Hepatocyte (in vitro differentiated cells): Measurements from ENCODE around the gene CCAR1. TPM values are rescaled to one million over a fixed set of nuclear protein-coding genes. Genes with fewer than 3 reads are reported as not detected.

ENCODE experiments used
- DNase-seq: peaks from one replicate; pipeline ENCODE4 v3.0.0-alpha.2; 2016; ENCODE audit warnings: low spot score
- H2AFZ ChIP-seq: fragments of 200-600 bp; sonication (generic); 2 replicates; pipeline ENCODE4 v1.6.0; 2016; ENCODE audit warnings: antibody characterized with exemption, mild to moderate bottlenecking
- H3K27ac ChIP-seq: fragments of 200-600 bp; sonication (generic); 2 replicates; pipeline ENCODE4 v1.5.1; 2016; ENCODE audit warnings: mild to moderate bottlenecking
- H3K27me3 ChIP-seq: fragments of 200-600 bp; sonication (generic); 2 replicates; pipeline ENCODE4 v1.6.1; 2016
- H3K36me3 ChIP-seq: fragments of 200-600 bp; sonication (generic); replicated peaks from 2 replicates; pipeline ENCODE4 v1.5.1; 2016; ENCODE audit warnings: low read depth; ENCODE audit not compliant: insufficient read depth
- H3K4me1 ChIP-seq: fragments of 200-600 bp; sonication (generic); 2 replicates; pipeline ENCODE4 v1.5.1; 2016; ENCODE audit warnings: mild to moderate bottlenecking, moderate library complexity; ENCODE audit not compliant: insufficient read depth
- H3K4me2 ChIP-seq: fragments of 200-600 bp; sonication (generic); 2 replicates; pipeline ENCODE4 v1.6.0; 2016
- H3K4me3 ChIP-seq: fragments of 200-600 bp; sonication (generic); 2 replicates; pipeline ENCODE4 v1.5.1; 2016; ENCODE audit warnings: mild to moderate bottlenecking
- H3K79me2 ChIP-seq: fragments of 200-600 bp; sonication (generic); 2 replicates; pipeline ENCODE4 v1.6.0; 2017; ENCODE audit warnings: mild to moderate bottlenecking
- H3K9me2 ChIP-seq: fragments of 200-600 bp; sonication (generic); replicated peaks from 2 replicates; pipeline ENCODE4 v1.6.0; 2017; ENCODE audit warnings: mild to moderate bottlenecking; ENCODE audit not compliant: insufficient read depth
- H3K9me3 ChIP-seq: fragments of 200-600 bp; sonication (generic); 2 replicates; pipeline ENCODE4 v1.5.1; 2016; ENCODE audit warnings: low read depth, mild to moderate bottlenecking
- H4K20me1 ChIP-seq: fragments of 200-600 bp; sonication (generic); 2 replicates; pipeline ENCODE4 v1.6.0; 2016; ENCODE audit warnings: mild to moderate bottlenecking; ENCODE audit not compliant: insufficient read depth, poor library complexity, severe bottlenecking
- CTCF ChIP-seq: fragments of 200-600 bp; sonication (generic); IDR thresholded peaks from 2 replicates; pipeline ENCODE4 v1.5.1; 2016; ENCODE audit warnings: antibody characterized with exemption, mild to moderate bottlenecking; ENCODE audit not compliant: poor library complexity
- EZH2 ChIP-seq: fragments of 200-600 bp; sonication (generic); IDR thresholded peaks from 2 replicates; pipeline ENCODE4 v1.6.1; 2016; ENCODE audit warnings: antibody characterized with exemption, mild to moderate bottlenecking, borderline replicate concordance
- EZH2phosphoT487 ChIP-seq: fragments of 200-600 bp; sonication (generic); IDR thresholded peaks from one replicate; pipeline ENCODE4 v1.6.1; 2018; ENCODE audit warnings: antibody characterized with exemption, mild to moderate bottlenecking, low read depth, moderate library complexity; ENCODE audit not compliant: unreplicated experiment, severe bottlenecking
- WGBS: methylation state at CpG from one replicate; pipeline ENCODE4 v1.1.6; 2016; ENCODE audit warnings: low lambda C conversion rate; ENCODE audit errors: missing lambda C conversion rate; 5-methylcytosine and 5-hydroxymethylcytosine counted together
- polyA plus RNA-seq: library from polyadenylated mRNA; unstranded; fragments of >200 nt; fragmentation: Nextera tagmentation; extraction: Ambion mirVana; gene quantifications from 2 replicates; pipeline ENCODE4 v1.2.1, GENCODE V29; 2016
- total RNA-seq: library from RNA; depleted of rRNA; stranded (reverse); fragments of >200 nt; gene quantifications from 2 replicates; pipeline ENCODE4 v1.2.3, GENCODE V29; 2014

Gene CCAR1
- total and polyA plus RNA-seq, 2 experiments from 2014 or later = 51.3 to 58.9 TPM

GRCh38 chr10:68717435-68717834, 3.6 kb upstream of the CCAR1 start:
- H4K20me1 ChIP-seq = no peaks in the 10 kb centered on the region
- TF ChIP-seq EZH2 (no peak), CTCF (no peak), EZH2phosphoT487 (no peak)
- peaks cover 13% of the 10 kb centered on the region for H3K79me2 ChIP-seq
- WGBS = 75% methylated on average over 3 of the region's 3 CpGs
- peaks cover 3% of the 10 kb centered on the region for H3K4me1 ChIP-seq
- H3K9me2 ChIP-seq = no peaks in the 10 kb centered on the region
- DNase-seq = no peak
- no peak overlapping the region for H2AFZ ChIP-seq
- H3K4me3 ChIP-seq = no peak overlapping the region
- H3K27me3 ChIP-seq = no peaks in the 10 kb centered on the region
- H3K4me2 ChIP-seq = no peak overlapping the region
- H3K36me3 ChIP-seq = no peaks in the 10 kb centered on the region
- no peaks in the 10 kb centered on the region for H3K9me3 ChIP-seq
- no peak overlapping the region for H3K27ac ChIP-seq

- Histone ChIP-seq H3K9me2 (no peaks in the 10 kb centered on the region), H3K27ac (peak overlapping the region; percentile 92), H4K20me1 (peaks cover 5% of the 10 kb centered on the region), H3K4me2 (peak overlapping the region; percentile 92), H3K4me3 (peak overlapping the region; percentile 57), H3K36me3 (no peaks in the 10 kb centered on the region), H3K4me1 (peaks cover 9% of the 10 kb centered on the region), H3K9me3 (no peaks in the 10 kb centered on the region), H2AFZ (peak overlapping the region; percentile 87), H3K79me2 (peaks cover 55% of the 10 kb centered on the region), H3K27me3 (no peaks in the 10 kb centered on the region)
- peak; percentile 6 for DNase-seq
- TF ChIP-seq EZH2phosphoT487 (no peak), EZH2 (no peak), CTCF (no peak)
- WGBS = 1% methylated on average over 27 of the region's 27 CpGs
Measured at GRCh38 chr10:68721673-68722335, 765 bp downstream of the CCAR1 start.

GRCh38 chr10:68725016-68725415, 4.0 kb downstream of the CCAR1 start:
- Histone ChIP-seq H3K4me2 (no peak overlapping the region), H4K20me1 (peaks cover 9% of the 10 kb centered on the region), H3K4me1 (peaks cover 9% of the 10 kb centered on the region), H3K36me3 (no peaks in the 10 kb centered on the region), H3K9me3 (no peaks in the 10 kb centered on the region), H2AFZ (no peak overlapping the region), H3K79me2 (peaks cover 86% of the 10 kb centered on the region), H3K27me3 (no peaks in the 10 kb centered on the region), H3K9me2 (no peaks in the 10 kb centered on the region), H3K4me3 (no peak overlapping the region), H3K27ac (no peak overlapping the region)
- TF ChIP-seq CTCF (no peak), EZH2phosphoT487 (no peak), EZH2 (no peak)
- WGBS = 93% methylated on average over 14 of the region's 14 CpGs
- no peak for DNase-seq
